Uterus (tissue), 2 donors: ENCODE data around the gene JADE2.

ENCODE experiments used
- POLR2A ChIP-seq, 2 donors: fragments of 450-650 bp; IDR thresholded peaks; one replicate each; pipeline ENCODE4 v1.6.1; 2016; ENCODE audit warnings: antibody characterized with exemption in 2 of 2, mild to moderate bottlenecking in 1 of 2, moderate library complexity in 1 of 2
- TF ChIP-seq, protein P1 (sequence below), 4 experiments: fragments of 200-600 bp in 2 of 4; fragments of 450-650 bp in 2 of 4; sonication (generic) in 2 of 4; IDR thresholded peaks; one replicate each; pipeline ENCODE4 v1.5.1; 2016 to 2019; ENCODE audit warnings: antibody characterized with exemption in 4 of 4, mild to moderate bottlenecking in 2 of 4, moderate library complexity in 1 of 4

DNA sequence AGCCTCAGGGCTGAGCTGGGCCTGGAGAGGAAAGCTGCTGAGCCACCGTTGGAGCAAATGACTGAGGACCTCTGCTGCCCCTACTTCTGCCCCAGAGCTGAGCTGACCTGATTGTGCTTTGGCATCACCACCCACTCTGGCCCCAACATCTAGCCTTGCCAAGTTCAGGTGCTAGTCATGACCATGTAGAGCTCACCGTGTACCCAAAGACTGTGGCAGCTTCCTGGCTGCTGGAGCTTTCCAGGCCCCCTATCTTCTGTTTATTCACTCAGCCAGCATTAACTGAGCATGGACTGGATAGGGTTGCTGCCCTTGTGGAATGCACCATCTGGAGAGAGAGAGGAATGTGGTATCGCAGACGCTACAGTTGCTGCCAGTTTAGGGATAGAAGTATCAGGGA is 49.1 kb downstream of the JADE2 start:
- TF ChIP-seq, protein P1, sequence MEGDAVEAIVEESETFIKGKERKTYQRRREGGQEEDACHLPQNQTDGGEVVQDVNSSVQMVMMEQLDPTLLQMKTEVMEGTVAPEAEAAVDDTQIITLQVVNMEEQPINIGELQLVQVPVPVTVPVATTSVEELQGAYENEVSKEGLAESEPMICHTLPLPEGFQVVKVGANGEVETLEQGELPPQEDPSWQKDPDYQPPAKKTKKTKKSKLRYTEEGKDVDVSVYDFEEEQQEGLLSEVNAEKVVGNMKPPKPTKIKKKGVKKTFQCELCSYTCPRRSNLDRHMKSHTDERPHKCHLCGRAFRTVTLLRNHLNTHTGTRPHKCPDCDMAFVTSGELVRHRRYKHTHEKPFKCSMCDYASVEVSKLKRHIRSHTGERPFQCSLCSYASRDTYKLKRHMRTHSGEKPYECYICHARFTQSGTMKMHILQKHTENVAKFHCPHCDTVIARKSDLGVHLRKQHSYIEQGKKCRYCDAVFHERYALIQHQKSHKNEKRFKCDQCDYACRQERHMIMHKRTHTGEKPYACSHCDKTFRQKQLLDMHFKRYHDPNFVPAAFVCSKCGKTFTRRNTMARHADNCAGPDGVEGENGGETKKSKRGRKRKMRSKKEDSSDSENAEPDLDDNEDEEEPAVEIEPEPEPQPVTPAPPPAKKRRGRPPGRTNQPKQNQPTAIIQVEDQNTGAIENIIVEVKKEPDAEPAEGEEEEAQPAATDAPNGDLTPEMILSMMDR (IDR thresholded peaks at IDR 0.05), result no peak
- no peak for TF ChIP-seq POLR2A (IDR thresholded peaks at IDR 0.05)
